Stimulated activated effector memory CD8-positive, alpha-beta T cell treated with anti-CD3 and anti-CD28 coated beads, Interleukin-12 subunit alpha, Interleukin-12 subunit beta, amount 100 ng/mL, for 72 hours (primary cell): ENCODE results near the gene RAP1GAP.

Source experiments
- ATAC-seq: fragments of 150-1000 bp; cut with Tn5 transposase; 2 replicates; pipeline ENCODE4 v1.10.0; 2021
- DNase-seq, 2 donors: peaks; one replicate each; pipeline ENCODE4 v3.0.0; 2021 to 2022; ENCODE audit warnings: low spot score in 2 of 2
- H3K27ac Mint-ChIP-seq: one replicate; pipeline ENCODE4 v1.8.0; 2022; ENCODE audit warnings: mild to moderate bottlenecking, mixed read lengths
- H3K36me3 Mint-ChIP-seq: one replicate; pipeline ENCODE4 v1.8.0; 2022; ENCODE audit warnings: mild to moderate bottlenecking, mixed read lengths
- H3K4me1 Mint-ChIP-seq: one replicate; pipeline ENCODE4 v1.8.0; 2022; ENCODE audit warnings: mixed read lengths
- H3K4me3 Mint-ChIP-seq: one replicate; pipeline ENCODE4 v1.8.0; 2022; ENCODE audit warnings: mild to moderate bottlenecking, mixed read lengths
- H3K9me3 Mint-ChIP-seq: one replicate; pipeline ENCODE4 v1.8.0; 2022; ENCODE audit warnings: mixed read lengths

Gene RAP1GAP

DNA sequence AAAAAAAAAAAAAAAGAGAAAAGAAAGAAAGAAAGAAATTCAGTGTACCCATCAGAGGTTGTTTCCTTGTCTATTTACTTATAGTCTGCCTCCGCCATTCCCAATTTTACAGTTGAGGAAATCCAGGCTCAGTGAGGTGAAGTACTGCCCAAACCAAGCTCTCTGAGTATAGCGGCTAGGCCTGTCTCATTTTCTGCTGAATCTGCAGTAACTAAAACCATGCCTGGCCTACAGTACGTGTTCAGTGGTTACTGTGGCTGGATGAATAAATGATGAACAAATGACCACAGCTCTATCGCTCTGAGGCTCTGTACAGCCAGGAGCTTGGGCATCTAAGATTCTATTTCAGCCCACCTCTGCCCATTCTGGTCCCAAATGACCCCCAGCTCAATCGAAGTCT, 24.3 kb downstream of the RAP1GAP start:
- ATAC-seq (no peak), DNase-seq (no peak)
- Mint-ChIP-seq H3K4me1 (no peaks in the 10 kb centered on the region), H3K4me3 (no peak overlapping the region), H3K9me3 (no peaks in the 10 kb centered on the region), H3K36me3 (peaks cover 3% of the 10 kb centered on the region), H3K27ac (no peak overlapping the region)

DNA sequence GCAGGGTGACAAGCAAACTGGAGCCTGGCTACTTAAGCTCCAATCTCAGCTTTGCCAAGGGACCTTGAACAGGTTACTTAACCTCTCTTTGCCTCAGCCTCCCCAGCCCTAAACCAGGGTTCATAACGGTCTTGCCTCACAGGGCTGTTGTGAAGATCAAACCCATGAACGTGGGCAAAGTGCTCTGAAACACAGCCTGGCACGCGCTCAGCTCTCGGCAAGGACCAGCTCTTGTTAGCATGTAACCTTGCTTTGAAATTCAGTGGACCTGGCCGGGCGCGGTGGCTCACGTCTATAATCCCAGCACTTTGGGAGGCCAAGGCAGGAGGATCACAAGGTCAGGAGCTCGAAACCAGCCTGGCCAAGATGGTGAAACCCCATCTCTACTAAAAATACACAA, 24.8 kb downstream of the RAP1GAP start:
- H3K27ac Mint-ChIP-seq = peak overlapping the region; percentile 11
- no peak overlapping the region for H3K4me3 Mint-ChIP-seq
- ATAC-seq (no peak), DNase-seq (no peak)
- H3K9me3 Mint-ChIP-seq = no peaks in the 10 kb centered on the region
- peaks cover 5% of the 10 kb centered on the region for H3K36me3 Mint-ChIP-seq
- H3K4me1 Mint-ChIP-seq = no peaks in the 10 kb centered on the region

DNA sequence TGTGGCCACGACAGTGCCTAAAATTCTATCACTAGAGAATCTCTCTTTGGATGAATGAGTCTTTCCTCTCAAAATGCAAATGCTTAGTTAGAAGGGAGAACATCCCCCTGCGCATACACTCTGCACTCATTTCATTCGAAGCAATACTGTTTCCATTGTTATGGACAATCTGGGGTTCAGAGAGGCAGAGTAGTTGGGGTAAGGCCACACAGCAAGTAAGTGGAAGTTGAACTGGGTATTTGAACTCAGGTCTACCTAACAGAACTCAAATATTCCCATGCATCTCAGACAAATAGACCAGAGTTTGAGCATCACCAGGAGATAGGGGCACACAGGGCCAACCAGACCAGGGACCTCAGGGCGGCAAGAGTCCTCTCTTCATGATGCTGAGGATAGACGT, 25.5 kb downstream of the RAP1GAP start:
- Mint-ChIP-seq H3K4me1 (no peaks in the 10 kb centered on the region), H3K9me3 (no peaks in the 10 kb centered on the region), H3K36me3 (peaks cover 5% of the 10 kb centered on the region), H3K4me3 (no peak overlapping the region), H3K27ac (no peak overlapping the region)
- ATAC-seq (no peak), DNase-seq (no peak)

DNA sequence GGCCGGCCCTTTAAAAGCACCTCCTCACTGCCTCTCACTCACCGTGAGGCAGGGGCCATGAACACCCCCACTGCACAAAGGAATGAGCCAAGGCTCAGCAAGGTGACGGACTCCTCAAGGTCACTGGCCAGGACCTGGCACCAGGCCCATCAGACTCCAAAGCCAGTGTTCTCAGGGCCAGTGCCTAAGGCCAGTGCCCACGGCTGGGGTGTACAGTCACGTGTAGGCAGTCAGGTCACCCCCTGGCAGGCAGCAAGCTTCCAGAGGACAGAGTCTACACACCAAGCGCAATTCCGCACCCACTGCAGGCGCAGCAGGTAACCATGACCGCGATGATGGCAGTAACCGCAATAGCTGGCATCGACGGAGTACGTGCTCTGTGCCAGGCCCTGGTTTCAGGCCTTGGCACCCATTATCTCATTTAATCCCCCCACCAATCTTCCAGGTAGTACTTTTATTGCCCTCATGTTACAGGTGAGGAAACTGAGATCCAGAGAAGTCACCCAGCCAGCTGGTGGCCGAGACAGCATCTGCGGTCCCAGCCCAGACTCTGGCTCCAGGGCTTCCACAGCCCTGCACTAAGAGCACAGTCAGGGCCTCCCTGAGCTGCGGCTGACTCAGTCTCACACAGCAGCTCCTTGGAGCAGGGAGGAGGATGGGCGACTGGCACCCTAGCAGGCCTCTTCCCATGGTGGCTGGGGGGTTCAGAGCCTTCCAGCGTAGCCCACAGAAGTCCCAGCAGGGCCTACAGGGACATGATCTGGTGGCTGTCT, 27.0 kb downstream of the RAP1GAP start:
- Mint-ChIP-seq H3K4me1 (no peaks in the 10 kb centered on the region), H3K27ac (no peak overlapping the region), H3K9me3 (no peaks in the 10 kb centered on the region), H3K4me3 (no peak overlapping the region), H3K36me3 (peaks cover 5% of the 10 kb centered on the region)
- ATAC-seq (no peak), DNase-seq (no peak)

DNA sequence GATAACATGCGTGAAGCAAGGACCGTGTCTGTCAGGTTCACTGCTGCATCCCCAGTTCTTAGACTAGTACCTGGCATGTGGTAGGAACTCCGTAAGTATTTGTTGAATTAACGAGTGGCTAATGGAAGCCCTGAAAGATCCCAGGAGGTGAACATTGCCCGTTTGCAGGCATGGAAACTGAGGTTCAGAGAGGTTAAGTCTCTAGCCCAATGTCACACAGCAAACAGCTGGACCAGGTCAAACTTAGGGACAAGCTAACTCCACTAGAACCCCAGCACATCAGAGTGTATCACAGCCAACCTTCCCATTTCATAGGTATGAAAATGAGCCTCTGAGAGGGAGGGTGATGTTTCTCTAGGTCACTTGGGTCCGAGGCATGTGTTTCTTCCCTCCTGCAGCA, 27.6 kb downstream of the RAP1GAP start:
- Mint-ChIP-seq H3K9me3 (no peaks in the 10 kb centered on the region), H3K27ac (no peak overlapping the region), H3K4me3 (no peak overlapping the region), H3K36me3 (peaks cover 5% of the 10 kb centered on the region), H3K4me1 (no peaks in the 10 kb centered on the region)
- ATAC-seq = no peak
- DNase-seq = no peak

DNA sequence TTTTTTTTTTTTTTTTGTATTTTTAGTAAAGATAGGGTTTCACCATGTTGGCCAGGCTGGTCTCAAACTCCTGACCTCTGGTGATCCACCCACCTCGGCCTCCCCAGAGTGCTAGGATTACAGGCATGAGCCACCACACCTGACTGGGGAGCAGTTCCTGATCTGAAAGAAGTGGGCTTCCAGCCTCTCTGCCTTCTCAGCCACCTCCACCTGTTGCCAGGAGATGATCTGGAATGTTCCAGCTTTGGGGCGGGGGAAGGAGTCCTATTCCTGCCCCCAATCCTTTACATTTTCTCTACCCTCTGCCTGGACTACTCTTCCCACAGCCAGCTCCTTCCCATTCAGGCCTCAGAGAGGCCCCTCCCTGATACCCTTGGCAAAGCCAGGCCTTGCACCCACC, 28.1 kb downstream of the RAP1GAP start:
- no peaks in the 10 kb centered on the region for H3K4me1 Mint-ChIP-seq
- no peak overlapping the region for H3K27ac Mint-ChIP-seq
- no peak for ATAC-seq
- H3K4me3 Mint-ChIP-seq = no peak overlapping the region
- no peak for DNase-seq
- H3K9me3 Mint-ChIP-seq = no peaks in the 10 kb centered on the region
- peaks cover 5% of the 10 kb centered on the region for H3K36me3 Mint-ChIP-seq

DNA sequence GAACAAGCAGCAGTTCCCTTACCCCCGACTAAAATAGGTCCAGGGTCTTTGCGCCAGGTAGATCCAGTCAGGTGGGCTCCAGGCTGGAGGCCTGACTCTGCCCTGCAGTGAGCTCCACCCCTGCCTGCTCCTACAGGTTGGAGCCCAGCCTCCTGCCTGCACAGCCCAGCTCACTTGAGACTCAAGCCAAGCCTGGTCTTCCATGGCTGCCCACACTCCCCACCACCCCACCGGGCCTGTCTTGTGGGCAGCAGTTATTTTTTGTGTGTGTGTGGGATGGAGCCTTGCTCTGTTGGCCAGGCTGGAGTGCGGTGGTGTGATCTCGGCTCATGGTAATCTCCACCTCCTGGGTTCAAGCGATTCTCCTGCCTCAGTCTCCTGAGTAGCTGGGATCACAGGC, 28.5 kb downstream of the RAP1GAP start:
- H3K27ac Mint-ChIP-seq = no peak overlapping the region
- no peaks in the 10 kb centered on the region for H3K4me1 Mint-ChIP-seq
- no peak overlapping the region for H3K4me3 Mint-ChIP-seq
- no peak for DNase-seq
- no peak for ATAC-seq
- H3K36me3 Mint-ChIP-seq = peaks cover 5% of the 10 kb centered on the region
- no peaks in the 10 kb centered on the region for H3K9me3 Mint-ChIP-seq

DNA sequence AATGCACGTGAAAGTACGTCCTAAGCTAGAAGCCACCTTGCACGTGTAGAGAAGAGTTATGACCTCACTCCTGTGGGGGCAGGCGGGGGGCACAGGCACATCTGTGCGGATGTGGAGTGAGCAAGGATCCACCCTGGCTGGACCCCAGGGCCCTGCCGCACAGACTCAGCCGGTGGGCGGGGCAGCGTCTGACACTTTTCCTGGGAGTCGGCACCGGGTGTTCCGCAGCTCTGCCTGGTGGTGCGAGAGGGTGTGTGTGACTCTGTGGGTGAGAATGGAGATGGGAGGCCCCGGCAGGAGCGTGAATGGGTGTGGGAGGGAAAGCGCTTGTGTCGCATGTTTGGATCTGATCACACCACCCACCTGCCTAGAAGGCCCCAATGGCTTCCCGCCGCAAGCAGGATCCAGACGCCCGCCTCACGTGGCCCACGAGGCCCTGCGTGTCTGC, 29.5 kb downstream of the RAP1GAP start:
- Mint-ChIP-seq H3K9me3 (no peaks in the 10 kb centered on the region), H3K4me1 (no peaks in the 10 kb centered on the region), H3K4me3 (no peak overlapping the region), H3K36me3 (peaks cover 5% of the 10 kb centered on the region), H3K27ac (no peak overlapping the region)
- ATAC-seq (no peak), DNase-seq (no peak)

DNA sequence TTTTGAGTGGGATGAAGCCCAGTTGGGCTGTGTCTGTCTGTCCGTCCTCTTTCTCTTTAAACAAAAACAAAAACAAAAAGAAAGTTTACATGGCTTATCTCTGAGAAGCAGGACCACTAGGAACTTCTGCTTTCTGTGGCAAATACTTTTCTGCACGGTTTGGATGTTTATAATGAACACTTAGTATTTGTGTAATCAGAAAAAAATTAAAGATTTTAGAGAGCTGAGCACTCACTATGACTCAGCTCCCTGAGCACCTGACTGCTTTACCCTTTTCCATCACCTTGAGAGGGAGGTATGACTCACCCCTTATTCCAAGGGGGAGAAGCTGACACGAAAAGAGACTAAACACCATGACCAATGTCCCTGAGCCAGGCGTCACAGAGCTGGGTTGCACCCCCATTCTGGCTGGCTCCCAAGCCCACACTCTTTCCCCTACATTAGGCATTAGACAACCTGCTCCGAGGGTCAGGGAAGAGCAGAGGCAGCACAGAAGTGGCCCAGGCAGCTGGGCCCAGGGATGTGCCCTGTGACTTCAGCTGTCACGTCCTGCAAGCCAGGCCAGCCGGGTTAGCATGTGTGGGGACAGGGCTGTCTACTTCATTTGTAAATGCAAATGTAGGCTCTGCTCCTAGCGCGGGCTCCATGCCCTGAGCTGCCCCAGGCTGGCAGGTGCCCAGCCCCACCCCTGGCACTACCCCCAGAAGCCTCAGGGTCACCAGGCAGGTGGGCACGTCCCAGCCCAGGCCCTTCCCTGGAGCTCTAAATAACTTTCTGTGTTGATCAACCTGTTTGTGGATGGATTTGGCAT, 30.4 kb downstream of the RAP1GAP start:
- peak; percentile 40 for ATAC-seq
- H3K4me3 Mint-ChIP-seq = no peak overlapping the region
- no peaks in the 10 kb centered on the region for H3K4me1 Mint-ChIP-seq
- no peaks in the 10 kb centered on the region for H3K9me3 Mint-ChIP-seq
- DNase-seq = no peak
- no peak overlapping the region for H3K27ac Mint-ChIP-seq
- H3K36me3 Mint-ChIP-seq = peaks cover 5% of the 10 kb centered on the region

DNA sequence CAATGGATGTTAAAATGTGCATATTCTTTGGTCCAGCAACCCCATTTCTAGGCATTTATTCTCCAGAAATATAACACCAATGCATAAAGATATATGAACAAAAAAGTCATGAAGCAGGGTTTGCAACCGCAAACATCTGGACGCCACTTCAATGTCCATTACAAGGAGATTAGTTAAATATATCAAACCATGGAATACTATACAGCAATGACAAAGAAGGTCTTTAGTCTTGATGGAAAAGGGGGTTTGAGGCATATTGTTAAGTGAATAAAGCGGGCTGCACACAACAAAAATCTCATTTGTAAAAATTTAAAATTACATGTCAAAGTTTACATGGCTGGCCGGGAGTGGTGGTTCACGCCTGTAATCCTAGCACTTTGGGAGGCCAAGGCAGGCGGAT, 31.6 kb downstream of the RAP1GAP start:
- Mint-ChIP-seq H3K4me3 (no peak overlapping the region), H3K27ac (no peak overlapping the region), H3K36me3 (peaks cover 5% of the 10 kb centered on the region), H3K4me1 (no peaks in the 10 kb centered on the region), H3K9me3 (no peaks in the 10 kb centered on the region)
- ATAC-seq (no peak), DNase-seq (no peak)

DNA sequence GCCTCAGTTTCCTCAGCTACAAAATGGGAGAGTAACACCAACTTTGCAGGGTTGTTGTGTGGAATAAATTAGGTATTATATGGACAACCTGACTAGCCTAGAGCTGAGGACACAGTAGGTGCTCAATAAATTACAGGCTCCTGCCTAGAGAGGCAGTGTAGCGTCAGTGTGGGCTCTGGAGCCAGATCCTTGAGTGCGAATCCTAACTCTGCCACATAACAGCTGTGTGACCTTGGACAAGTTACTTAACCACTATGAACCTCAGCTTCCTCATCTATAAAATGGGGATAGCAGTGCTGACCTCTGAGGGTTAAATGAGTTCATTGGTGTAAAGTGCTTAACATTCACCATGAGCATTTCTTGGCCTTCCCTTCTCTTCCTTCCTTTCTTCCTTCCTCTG, 33.1 kb downstream of the RAP1GAP start:
- no peak for ATAC-seq
- Mint-ChIP-seq H3K4me1 (no peaks in the 10 kb centered on the region), H3K4me3 (no peak overlapping the region), H3K27ac (no peak overlapping the region), H3K36me3 (peaks cover 5% of the 10 kb centered on the region), H3K9me3 (no peaks in the 10 kb centered on the region)
- no peak for DNase-seq

DNA sequence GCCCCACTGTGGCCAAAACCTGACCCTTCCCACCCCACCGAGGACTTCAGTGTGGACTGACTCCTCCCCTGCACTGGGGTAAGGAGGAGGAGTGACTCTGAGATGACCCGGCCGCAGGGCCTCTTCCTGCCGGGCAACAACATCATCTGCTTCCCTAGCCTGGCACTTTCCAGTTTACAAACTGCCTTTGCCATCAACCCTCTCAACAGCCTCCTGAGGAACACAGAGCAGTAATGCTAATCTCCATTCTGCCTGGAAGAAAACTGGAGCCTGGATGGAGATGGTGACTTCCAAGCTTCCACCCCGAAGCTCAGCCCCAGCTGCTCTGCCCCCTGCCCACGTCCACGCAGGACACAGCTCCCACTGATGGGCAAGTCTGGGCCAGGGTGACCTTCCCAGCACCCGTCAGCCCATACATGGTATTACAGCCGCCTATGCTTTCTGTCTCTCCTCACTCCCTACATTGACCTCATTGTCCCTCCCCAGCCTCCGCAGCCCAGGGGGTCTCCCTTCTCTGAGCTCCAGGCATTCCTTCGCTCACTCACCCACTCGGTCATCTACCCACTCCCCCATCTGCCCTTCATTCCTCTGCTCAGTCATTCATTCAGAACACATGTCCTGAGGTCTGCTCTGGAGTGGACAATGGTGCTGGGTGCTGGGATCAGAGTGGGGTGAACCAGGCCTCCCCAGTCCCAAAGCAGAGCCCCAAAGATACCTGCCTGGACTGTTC, 34.2 kb downstream of the RAP1GAP start:
- Mint-ChIP-seq H3K27ac (no peak overlapping the region), H3K9me3 (no peaks in the 10 kb centered on the region), H3K36me3 (peaks cover 2% of the 10 kb centered on the region), H3K4me1 (no peaks in the 10 kb centered on the region), H3K4me3 (no peak overlapping the region)
- DNase-seq (no peak), ATAC-seq (no peak)

DNA sequence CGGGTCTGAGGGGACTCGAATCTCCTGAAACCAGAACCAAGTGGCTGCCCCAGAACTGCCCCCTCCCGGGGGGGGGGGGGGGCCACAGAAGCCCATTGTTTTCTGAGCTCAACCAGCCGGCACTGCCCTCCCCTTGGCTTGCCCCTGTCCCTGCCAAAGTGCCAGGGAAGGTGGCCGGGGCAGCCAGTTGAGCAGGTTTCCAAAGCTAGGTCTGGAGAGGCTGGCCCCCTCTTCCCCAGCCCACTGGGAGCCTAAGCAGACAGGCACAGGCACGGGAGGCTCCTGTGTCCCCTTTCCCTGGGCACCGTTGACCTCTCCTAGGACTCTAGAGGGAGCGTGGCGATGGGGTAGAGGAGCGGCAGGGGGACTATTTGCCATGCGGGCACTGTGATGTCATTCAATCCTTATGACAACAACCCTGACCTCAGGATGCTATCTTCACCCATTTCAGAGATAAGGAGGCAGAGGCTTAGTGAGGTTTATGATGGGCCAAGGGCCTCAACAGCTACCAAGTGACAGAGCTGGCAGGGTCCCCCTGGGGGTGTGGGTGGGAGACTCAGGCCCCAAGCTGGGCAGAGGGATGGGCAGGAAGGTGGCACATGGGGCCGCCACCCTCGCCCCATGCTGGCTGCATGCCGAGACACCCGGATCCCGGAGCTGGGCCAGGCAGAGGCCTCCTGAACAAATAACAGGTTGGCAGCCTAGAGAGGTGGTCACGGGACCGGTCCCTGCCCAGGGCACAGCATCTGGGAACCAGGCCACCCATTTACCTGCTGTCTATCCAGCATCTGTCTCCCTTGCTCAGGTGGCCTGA, 35.0 kb downstream of the RAP1GAP start:
- Mint-ChIP-seq H3K27ac (no peak overlapping the region), H3K9me3 (no peaks in the 10 kb centered on the region), H3K36me3 (no peaks in the 10 kb centered on the region), H3K4me1 (no peaks in the 10 kb centered on the region), H3K4me3 (no peak overlapping the region)
- DNase-seq (no peak), ATAC-seq (no peak)

DNA sequence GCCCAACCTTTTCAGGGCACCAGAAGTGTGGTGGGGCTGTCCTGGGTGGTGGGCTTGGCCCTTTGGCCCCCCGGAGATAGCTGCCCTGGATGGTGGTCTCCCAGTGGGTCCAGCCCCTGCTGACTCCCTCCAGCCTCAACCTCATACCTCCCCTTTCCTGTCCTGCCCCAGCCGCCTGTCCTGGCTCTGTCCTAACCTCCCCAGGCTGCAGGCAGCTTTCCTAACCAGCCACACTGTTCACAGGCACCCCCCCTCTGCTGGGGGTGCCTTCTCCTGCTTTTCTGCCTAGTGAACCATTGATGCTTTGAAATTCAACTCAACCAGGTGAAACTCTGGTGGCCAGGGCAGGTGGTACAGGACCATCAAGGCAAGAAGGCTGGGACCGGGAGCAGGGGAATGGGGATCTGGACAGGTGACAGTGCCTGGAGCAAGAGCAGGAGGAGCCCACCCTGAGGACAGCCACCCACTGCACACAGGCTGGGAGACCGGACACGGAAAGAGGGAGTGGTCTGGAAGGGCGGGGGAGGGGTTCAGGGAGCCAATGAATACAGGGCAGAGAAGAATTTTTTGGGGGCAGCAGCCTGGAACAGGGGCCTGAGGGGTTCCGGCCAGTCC, 35.9 kb downstream of the RAP1GAP start:
- Mint-ChIP-seq H3K4me1 (no peaks in the 10 kb centered on the region), H3K4me3 (no peak overlapping the region), H3K36me3 (no peaks in the 10 kb centered on the region), H3K27ac (no peak overlapping the region), H3K9me3 (no peaks in the 10 kb centered on the region)
- no peak for ATAC-seq
- no peak for DNase-seq
